Measurements from ENCODE around the gene CCDC89.
"Not testable (repeated sequence)": the region's sequence is repeated elsewhere in the genome, so short reads cannot be mapped to it uniquely, and the experiment has no call there.

The CCDC89 gene

GRCh38 chr11:85663753-85664614 is 22.0 kb downstream of the CCDC89 start:
- H3K4me3 ChIP-seq (ENCODE audit: low read length) = peak overlapping the region; percentile 83
- DNase-seq (ENCODE audit: low read depth) = peak; percentile 66
- peak; percentile 47 for TF ChIP-seq CTCF (IDR thresholded peaks at IDR 0.05; ENCODE audit: insufficient read depth, low read depth, low read length, missing control alignments)

GRCh38 chr11:85663080-85663752 is 22.8 kb downstream of the CCDC89 start:
- no peak for DNase-seq (ENCODE audit: low read depth)
- no peak for TF ChIP-seq CTCF (IDR thresholded peaks at IDR 0.05; ENCODE audit: insufficient read depth, low read depth, low read length, missing control alignments)
- H3K4me3 ChIP-seq (ENCODE audit: low read length) = peak overlapping the region; percentile 83

- no peak for TF ChIP-seq CTCF (IDR thresholded peaks at IDR 0.05; ENCODE audit: insufficient read depth, low read depth, low read length, missing control alignments)
- H3K4me3 ChIP-seq (ENCODE audit: low read length) = peak overlapping the region; percentile 83
- no peak for DNase-seq (ENCODE audit: low read depth)
Measured at GRCh38 chr11:85661972-85662664, 23.9 kb downstream of the CCDC89 start.

- no peak for TF ChIP-seq CTCF (IDR thresholded peaks at IDR 0.05; ENCODE audit: insufficient read depth, low read depth, low read length, missing control alignments)
- DNase-seq (ENCODE audit: low read depth) = no peak
- no peak overlapping the region for H3K4me3 ChIP-seq (ENCODE audit: low read length)
Measured at GRCh38 chr11:85658180-85658579, 27.8 kb downstream of the CCDC89 start.

- DNase-seq (ENCODE audit: low read depth) = no peak
- no peak overlapping the region for H3K4me3 ChIP-seq (ENCODE audit: low read length)
Measured at GRCh38 chr11:85656777-85657176, 29.2 kb downstream of the CCDC89 start.

GRCh38 chr11:85654343-85654742 is 31.7 kb downstream of the CCDC89 start:
- DNase-seq (ENCODE audit: low read depth); H3K4me3 ChIP-seq (ENCODE audit: low read length): not testable (repeated sequence)

More at GRCh38 chr11:85656777-85657176, 29.2 kb downstream of the CCDC89 start:
- no peak for TF ChIP-seq CTCF (IDR thresholded peaks at IDR 0.05; ENCODE audit: insufficient read depth, low read depth, low read length, missing control alignments)
